ENCODE results near the gene BSN.

DNA sequence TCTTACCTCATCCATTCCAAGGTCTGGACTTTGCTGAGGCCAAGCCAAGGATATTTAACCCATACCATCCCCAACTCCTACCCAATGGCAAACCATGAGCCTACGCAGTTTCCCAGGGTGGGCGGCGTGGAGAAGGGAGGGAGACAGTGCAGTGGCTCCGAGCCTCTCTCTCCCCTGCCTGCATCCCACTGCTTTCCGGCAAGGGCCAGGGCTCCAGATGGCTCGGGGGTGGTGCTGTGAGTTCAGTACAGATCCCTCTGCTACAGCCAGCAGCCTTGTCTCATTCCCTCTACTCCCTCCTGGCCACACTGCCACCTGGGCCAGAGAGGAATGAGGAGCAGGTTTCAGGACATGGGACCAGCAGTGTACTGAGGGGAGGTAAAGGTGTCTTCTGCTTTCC lies 75.6 kb downstream of the BSN start:
- TF ChIP-seq, protein P1, sequence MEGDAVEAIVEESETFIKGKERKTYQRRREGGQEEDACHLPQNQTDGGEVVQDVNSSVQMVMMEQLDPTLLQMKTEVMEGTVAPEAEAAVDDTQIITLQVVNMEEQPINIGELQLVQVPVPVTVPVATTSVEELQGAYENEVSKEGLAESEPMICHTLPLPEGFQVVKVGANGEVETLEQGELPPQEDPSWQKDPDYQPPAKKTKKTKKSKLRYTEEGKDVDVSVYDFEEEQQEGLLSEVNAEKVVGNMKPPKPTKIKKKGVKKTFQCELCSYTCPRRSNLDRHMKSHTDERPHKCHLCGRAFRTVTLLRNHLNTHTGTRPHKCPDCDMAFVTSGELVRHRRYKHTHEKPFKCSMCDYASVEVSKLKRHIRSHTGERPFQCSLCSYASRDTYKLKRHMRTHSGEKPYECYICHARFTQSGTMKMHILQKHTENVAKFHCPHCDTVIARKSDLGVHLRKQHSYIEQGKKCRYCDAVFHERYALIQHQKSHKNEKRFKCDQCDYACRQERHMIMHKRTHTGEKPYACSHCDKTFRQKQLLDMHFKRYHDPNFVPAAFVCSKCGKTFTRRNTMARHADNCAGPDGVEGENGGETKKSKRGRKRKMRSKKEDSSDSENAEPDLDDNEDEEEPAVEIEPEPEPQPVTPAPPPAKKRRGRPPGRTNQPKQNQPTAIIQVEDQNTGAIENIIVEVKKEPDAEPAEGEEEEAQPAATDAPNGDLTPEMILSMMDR (IDR thresholded peaks at IDR 0.05): no peak
- TF ChIP-seq POLR2A (IDR thresholded peaks at IDR 0.05): no peak
- no peak for TF ChIP-seq POLR2AphosphoS5 (IDR thresholded peaks at IDR 0.05)
